GM23338 (cell line): ENCODE measurements around the gene RPAP2. TPM values are rescaled to one million over a fixed set of nuclear protein-coding genes. Genes with fewer than 3 reads are reported as not detected.

Source experiments
- ATAC-seq: fragments of 200-7000 bp; cut with Tn5 transposase; 3 replicates; pipeline ENCODE4 v1.9.1; 2020
- DNase-seq: peaks from one replicate; pipeline ENCODE4 v3.0.0-alpha.2; 2015; ENCODE audit warnings: low spot score
- H2AFZ ChIP-seq: fragments of 200-600 bp; sonication (generic); 2 replicates; pipeline ENCODE4 v1.8.0; 2016; ENCODE audit warnings: antibody characterized with exemption, mild to moderate bottlenecking, moderate library complexity
- H3F3A ChIP-seq: fragments of 200-600 bp; sonication (generic); replicated peaks from 2 replicates; pipeline ENCODE4 v1.8.0; 2017; ENCODE audit warnings: antibody characterized with exemption, mixed run types, low read depth
- H3K27ac ChIP-seq: fragments of 200-600 bp; sonication (generic); 2 replicates; pipeline ENCODE4 v1.6.1; 2016; ENCODE audit warnings: low read depth
- H3K27me3 ChIP-seq: fragments of 200-600 bp; sonication (generic); 2 replicates; pipeline ENCODE4 v1.8.0; 2016; ENCODE audit warnings: mild to moderate bottlenecking, mixed run types, moderate library complexity; ENCODE audit not compliant: insufficient read depth
- H3K36me3 ChIP-seq: fragments of 200-600 bp; sonication (generic); 2 replicates; pipeline ENCODE4 v1.8.0; 2016; ENCODE audit warnings: mild to moderate bottlenecking; ENCODE audit not compliant: insufficient read depth
- H3K4me1 ChIP-seq: fragments of 200-600 bp; sonication (generic); 2 replicates; pipeline ENCODE4 v1.8.0; 2016; ENCODE audit warnings: mild to moderate bottlenecking, moderate library complexity; ENCODE audit not compliant: insufficient read depth
- H3K4me2 ChIP-seq: fragments of 200-600 bp; sonication (generic); 2 replicates; pipeline ENCODE4 v1.7.1; 2017; ENCODE audit warnings: mixed run types
- H3K4me3 ChIP-seq: fragments of 200-600 bp; sonication (generic); 2 replicates; pipeline ENCODE4 v1.6.1; 2016; ENCODE audit warnings: mixed run types
- H3K79me2 ChIP-seq: fragments of 200-600 bp; sonication (generic); replicated peaks from 2 replicates; pipeline ENCODE4 v1.8.0; 2017; ENCODE audit warnings: mild to moderate bottlenecking; ENCODE audit not compliant: insufficient read depth
- H3K9me2 ChIP-seq: fragments of 200-600 bp; sonication (generic); 2 replicates; pipeline ENCODE4 v1.8.0; 2017; ENCODE audit not compliant: insufficient read depth
- H4K20me1 ChIP-seq: fragments of 200-600 bp; sonication (generic); replicated peaks from 2 replicates; pipeline ENCODE4 v1.8.0; 2017; ENCODE audit warnings: mild to moderate bottlenecking; ENCODE audit not compliant: insufficient read depth
- H3K27ac Mint-ChIP-seq: 2 replicates; pipeline ENCODE4 v1.8.0; 2020; ENCODE audit warnings: inconsistent platforms, mild to moderate bottlenecking, moderate library complexity, mixed read lengths
- H3K27me3 Mint-ChIP-seq: 3 replicates; pipeline ENCODE4 v1.8.0; 2022; ENCODE audit warnings: low read depth, mild to moderate bottlenecking, moderate library complexity, mixed read lengths, inconsistent platforms; ENCODE audit not compliant: insufficient read depth, poor library complexity
- H3K36me3 Mint-ChIP-seq: 3 replicates; pipeline ENCODE4 v1.8.0; 2021; ENCODE audit warnings: low read depth, mild to moderate bottlenecking, inconsistent platforms, moderate library complexity, mixed read lengths
- H3K4me1 Mint-ChIP-seq: 3 replicates; pipeline ENCODE4 v1.8.0; 2020; ENCODE audit warnings: mild to moderate bottlenecking, inconsistent platforms, mixed read lengths
- H3K4me3 Mint-ChIP-seq: 3 replicates; pipeline ENCODE4 v1.8.0; 2021; ENCODE audit warnings: moderate library complexity, mild to moderate bottlenecking, inconsistent platforms, mixed read lengths
- H3K9me3 Mint-ChIP-seq: 3 replicates; pipeline ENCODE4 v1.8.0; 2020; ENCODE audit warnings: moderate library complexity, mild to moderate bottlenecking, inconsistent platforms, mixed read lengths
- CREB1 ChIP-seq: fragments of 250-450 bp; sonication (Bioruptor Pico); IDR thresholded peaks from 2 replicates; pipeline ENCODE4 v1.5.0; 2020; ENCODE audit warnings: low read depth, mild to moderate bottlenecking, moderate library complexity
- ETS1 ChIP-seq: IDR thresholded peaks from 2 replicates; pipeline ENCODE4 v1.6.1; 2016; ENCODE audit warnings: antibody characterized with exemption
- EZH2 ChIP-seq: fragments of 200-600 bp; sonication (generic); IDR thresholded peaks from one replicate; pipeline ENCODE4 v1.8.0; 2017; ENCODE audit warnings: antibody characterized with exemption, mild to moderate bottlenecking, low read depth; ENCODE audit not compliant: unreplicated experiment
- EZH2phosphoT487 ChIP-seq: fragments of 200-600 bp; sonication (generic); IDR thresholded peaks from one replicate; pipeline ENCODE4 v1.8.1; 2018; ENCODE audit warnings: antibody characterized with exemption; ENCODE audit not compliant: unreplicated experiment
- JUNB ChIP-seq: IDR thresholded peaks from one replicate; pipeline ENCODE4 v1.6.1; 2016; ENCODE audit warnings: antibody characterized with exemption; ENCODE audit not compliant: unreplicated experiment
- NANOG ChIP-seq: IDR thresholded peaks from 2 replicates; pipeline ENCODE4 v1.6.1; 2016; ENCODE audit warnings: antibody characterized with exemption, borderline replicate concordance
- POLR2AphosphoS5 ChIP-seq: IDR thresholded peaks from 2 replicates; pipeline ENCODE4 v1.6.1; 2016; ENCODE audit warnings: antibody characterized with exemption, low read depth
- REST ChIP-seq: IDR thresholded peaks from one replicate; pipeline ENCODE4 v1.6.1; 2018; ENCODE audit warnings: antibody characterized with exemption; ENCODE audit not compliant: unreplicated experiment
- STAT1 ChIP-seq: IDR thresholded peaks from one replicate; pipeline ENCODE4 v1.6.1; 2016; ENCODE audit warnings: antibody characterized with exemption; ENCODE audit not compliant: unreplicated experiment
- ZNF114 ChIP-seq: fragments of 250-450 bp; sonication (Bioruptor Pico); IDR thresholded peaks from 2 replicates; pipeline ENCODE4 v1.5.0; 2020; ENCODE audit warnings: mild to moderate bottlenecking, moderate library complexity
- ZNF331 ChIP-seq: fragments of 250-450 bp; sonication (Bioruptor Pico); IDR thresholded peaks from 2 replicates; pipeline ENCODE4 v1.5.0; 2020; ENCODE audit warnings: low read depth, mild to moderate bottlenecking, moderate library complexity
- ZNF462 ChIP-seq: fragments of 250-450 bp; sonication (Bioruptor Pico); IDR thresholded peaks from 2 replicates; pipeline ENCODE4 v1.5.0; 2020; ENCODE audit warnings: mild to moderate bottlenecking, moderate library complexity
- polyA plus RNA-seq: library from polyadenylated mRNA; unstranded; fragments of >200 nt; fragmentation: Nextera tagmentation; extraction: Ambion mirVana; gene quantifications from 2 replicates; pipeline ENCODE4 v1.2.1, GENCODE V29; 2016
- total RNA-seq: library from RNA; depleted of rRNA; stranded (reverse); fragments of >200 nt; shearing (Covaris generic); gene quantifications from 2 replicates; pipeline ENCODE4 v1.2.3, GENCODE V29; 2014
- TF ChIP-seq, protein P1 (sequence below), 2 experiments: fragments of 200-600 bp in 1 of 2; sonication (generic) in 1 of 2; conservative IDR thresholded peaks; 2 replicates each; pipeline versions ENCODE4 v1.5.1 to v1.6.1; 2016 to 2017; ENCODE audit warnings: antibody characterized with exemption in 2 of 2, low read depth in 2 of 2, mild to moderate bottlenecking in 2 of 2, moderate library complexity in 1 of 2

RPAP2 gene
- total and polyA plus RNA-seq, 2 experiments from 2014 or later: 26.6 to 30.4 TPM

DNA sequence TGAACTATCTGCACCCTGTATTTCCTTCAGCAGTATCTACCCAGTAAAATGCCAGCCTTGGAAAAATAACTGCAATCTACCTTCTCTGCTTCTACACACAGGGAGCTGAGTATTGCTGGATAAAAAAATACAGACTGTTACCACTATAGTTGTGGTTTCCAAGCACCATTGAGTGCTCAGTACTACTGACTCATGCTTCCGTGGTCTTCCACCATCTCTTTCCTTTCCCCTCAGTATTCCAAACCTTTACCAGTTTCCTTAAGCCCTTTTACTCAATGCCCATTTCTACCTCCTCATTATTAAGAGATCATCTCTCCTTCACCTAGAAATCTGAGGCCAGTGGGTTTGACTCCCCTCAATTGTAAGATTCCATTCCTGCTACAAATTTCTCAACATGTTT, 23.9 kb upstream of the RPAP2 start:
- Histone ChIP-seq H3K36me3 (peaks cover 9% of the 10 kb centered on the region; the same call in 1 of the 2 replicates), H3K79me2 (no peaks in the 10 kb centered on the region), H4K20me1 (peaks cover 4% of the 10 kb centered on the region; the same call in 1 of the 2 replicates), H3K9me2 (no peaks in the 10 kb centered on the region), H3K27me3 (no peaks in the 10 kb centered on the region), H3K4me2 (no peak overlapping the region), H3K4me3 (no peak overlapping the region), H3F3A (no peaks in the 10 kb centered on the region), H3K27ac (no peak overlapping the region), H2AFZ (no peak overlapping the region), H3K4me1 (no peaks in the 10 kb centered on the region)
- DNase-seq: no peak
- Mint-ChIP-seq H3K27ac (no peak overlapping the region), H3K36me3 (peaks cover 37% of the 10 kb centered on the region), H3K4me3 (no peak overlapping the region), H3K9me3 (no peaks in the 10 kb centered on the region), H3K4me1 (no peaks in the 10 kb centered on the region), H3K27me3 (peaks cover 2% of the 10 kb centered on the region)
- no peak for ATAC-seq
- no peak for TF ChIP-seq REST
- TF ChIP-seq ZNF462 (CRISPR knock-in tag): no peak
- no peak for TF ChIP-seq ETS1
- TF ChIP-seq NANOG: no peak
- no peak for TF ChIP-seq JUNB
- TF ChIP-seq STAT1: no peak
- TF ChIP-seq POLR2AphosphoS5: no peak
- TF ChIP-seq CREB1 (CRISPR knock-in tag): no peak
- no peak for TF ChIP-seq EZH2phosphoT487
- TF ChIP-seq ZNF114 (CRISPR knock-in tag): no peak
- no peak for TF ChIP-seq ZNF331
- TF ChIP-seq, protein P1, sequence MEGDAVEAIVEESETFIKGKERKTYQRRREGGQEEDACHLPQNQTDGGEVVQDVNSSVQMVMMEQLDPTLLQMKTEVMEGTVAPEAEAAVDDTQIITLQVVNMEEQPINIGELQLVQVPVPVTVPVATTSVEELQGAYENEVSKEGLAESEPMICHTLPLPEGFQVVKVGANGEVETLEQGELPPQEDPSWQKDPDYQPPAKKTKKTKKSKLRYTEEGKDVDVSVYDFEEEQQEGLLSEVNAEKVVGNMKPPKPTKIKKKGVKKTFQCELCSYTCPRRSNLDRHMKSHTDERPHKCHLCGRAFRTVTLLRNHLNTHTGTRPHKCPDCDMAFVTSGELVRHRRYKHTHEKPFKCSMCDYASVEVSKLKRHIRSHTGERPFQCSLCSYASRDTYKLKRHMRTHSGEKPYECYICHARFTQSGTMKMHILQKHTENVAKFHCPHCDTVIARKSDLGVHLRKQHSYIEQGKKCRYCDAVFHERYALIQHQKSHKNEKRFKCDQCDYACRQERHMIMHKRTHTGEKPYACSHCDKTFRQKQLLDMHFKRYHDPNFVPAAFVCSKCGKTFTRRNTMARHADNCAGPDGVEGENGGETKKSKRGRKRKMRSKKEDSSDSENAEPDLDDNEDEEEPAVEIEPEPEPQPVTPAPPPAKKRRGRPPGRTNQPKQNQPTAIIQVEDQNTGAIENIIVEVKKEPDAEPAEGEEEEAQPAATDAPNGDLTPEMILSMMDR (conservative IDR thresholded peaks at IDR 0.05; ENCODE audit: low read depth in 2 of 2): no peak
- TF ChIP-seq EZH2: no peak
